Mesenchymal stem cell (in vitro differentiated cells and primary cell): ENCODE results near the gene NR3C2.

Experiments used
- DNase-seq: peaks from one replicate; pipeline ENCODE4 v3.0.0-alpha.2; 2013
- H2AFZ ChIP-seq: one replicate; pipeline ENCODE4 v1.6.1; 2013; ENCODE audit warnings: low read depth, mild to moderate bottlenecking, control low read depth, inconsistent platforms, low read length, moderate library complexity
- H2AK5ac ChIP-seq: 2 replicates; pipeline ENCODE4 v1.6.1; 2013; ENCODE audit warnings: low read length, moderate library complexity, mild to moderate bottlenecking, inconsistent platforms; ENCODE audit not compliant: severe bottlenecking
- H2BK120ac ChIP-seq: one replicate; pipeline ENCODE4 v1.6.1; 2013; ENCODE audit warnings: low read depth, mild to moderate bottlenecking, inconsistent platforms, low read length, moderate library complexity
- H2BK12ac ChIP-seq, 2 experiments: one replicate each; pipeline ENCODE4 v1.6.1; 2013; ENCODE audit warnings: inconsistent platforms in 2 of 2, low read length in 2 of 2, mild to moderate bottlenecking in 2 of 2, moderate library complexity in 2 of 2, control low read depth in 1 of 2
- H2BK15ac ChIP-seq: one replicate; pipeline ENCODE4 v1.6.1; 2013; ENCODE audit warnings: mild to moderate bottlenecking, low read depth, inconsistent platforms; ENCODE audit not compliant: poor library complexity, severe bottlenecking
- H2BK5ac ChIP-seq: 2 replicates; pipeline ENCODE4 v1.6.1; 2013; ENCODE audit warnings: low read depth, mild to moderate bottlenecking, low read length, control low read depth, inconsistent platforms; ENCODE audit not compliant: poor library complexity, severe bottlenecking
- H3K14ac ChIP-seq, 2 experiments: one replicate each; pipeline ENCODE4 v1.6.1; 2013; ENCODE audit warnings: inconsistent platforms in 2 of 2, low read length in 2 of 2, control low read depth in 1 of 2, mild to moderate bottlenecking in 1 of 2, moderate library complexity in 1 of 2
- H3K18ac ChIP-seq, 2 experiments: one replicate each; pipeline ENCODE4 v1.6.1; 2013; ENCODE audit warnings: inconsistent platforms in 2 of 2, low read length in 2 of 2, control low read depth in 1 of 2, low read depth in 1 of 2, mild to moderate bottlenecking in 1 of 2
- H3K23ac ChIP-seq, 2 experiments: one replicate each; pipeline ENCODE4 v1.6.1; 2013; ENCODE audit warnings: inconsistent platforms in 2 of 2, low read length in 2 of 2, mild to moderate bottlenecking in 2 of 2, moderate library complexity in 2 of 2, control low read depth in 1 of 2
- H3K27ac ChIP-seq: 2 replicates; pipeline ENCODE4 v1.5.1; 2013; ENCODE audit warnings: mild to moderate bottlenecking, moderate library complexity, low read length, control low read depth, inconsistent platforms; ENCODE audit not compliant: poor library complexity, severe bottlenecking
- H3K27me3 ChIP-seq, 2 experiments: 2 replicates each; pipeline versions ENCODE4 v1.6.1 to v1.7.0; 2013; ENCODE audit warnings: low read length in 2 of 2, mild to moderate bottlenecking in 2 of 2, moderate library complexity in 2 of 2, control low read depth in 1 of 2, inconsistent platforms in 1 of 2; ENCODE audit not compliant: control insufficient read depth in 1 of 2, insufficient read depth in 1 of 2
- H3K36me3 ChIP-seq, 2 experiments: 2 replicates each; pipeline versions ENCODE4 v1.6.1 to v1.7.0; 2013; ENCODE audit warnings: low read length in 2 of 2, control low read depth in 1 of 2, inconsistent platforms in 1 of 2, low read depth in 1 of 2, mild to moderate bottlenecking in 1 of 2; ENCODE audit not compliant: insufficient read depth in 2 of 2, control insufficient read depth in 1 of 2
- H3K4ac ChIP-seq, 2 experiments: one replicate each; pipeline ENCODE4 v1.6.1; 2013; ENCODE audit warnings: inconsistent platforms in 2 of 2, low read length in 2 of 2, mild to moderate bottlenecking in 2 of 2, moderate library complexity in 2 of 2, control low read depth in 1 of 2, low read depth in 1 of 2
- H3K4me1 ChIP-seq: 2 replicates; pipeline ENCODE4 v1.6.1; 2013; ENCODE audit warnings: low read depth, low read length, control low read depth; ENCODE audit not compliant: control insufficient read depth, insufficient read depth
- H3K4me2 ChIP-seq: 2 replicates; pipeline ENCODE4 v1.6.1; 2013; ENCODE audit warnings: low read length, mild to moderate bottlenecking, inconsistent platforms; ENCODE audit not compliant: poor library complexity, severe bottlenecking
- H3K4me3 ChIP-seq, 2 experiments: 2 replicates each; pipeline versions ENCODE4 v1.5.1 to v1.7.0; 2013; ENCODE audit warnings: low read length in 2 of 2, mild to moderate bottlenecking in 2 of 2, control low read depth in 1 of 2, low read depth in 1 of 2; ENCODE audit not compliant: insufficient read depth in 1 of 2
- H3K79me1 ChIP-seq: replicated peaks from 2 replicates; pipeline ENCODE4 v1.6.1; 2013; ENCODE audit warnings: mild to moderate bottlenecking, control low read depth, low read length, inconsistent platforms; ENCODE audit not compliant: poor library complexity, severe bottlenecking
- H3K9ac ChIP-seq: 2 replicates; pipeline ENCODE4 v1.7.0; 2013; ENCODE audit warnings: mild to moderate bottlenecking, low read length, moderate library complexity
- H3K9me3 ChIP-seq: 2 replicates; pipeline ENCODE4 v1.7.0; 2013; ENCODE audit warnings: mild to moderate bottlenecking, low read length; ENCODE audit not compliant: control insufficient read depth
- H4K8ac ChIP-seq: one replicate; pipeline ENCODE4 v1.6.1; 2013; ENCODE audit warnings: inconsistent platforms, mild to moderate bottlenecking, low read length, moderate library complexity
- H4K91ac ChIP-seq: one replicate; pipeline ENCODE4 v1.6.1; 2013; ENCODE audit warnings: mild to moderate bottlenecking, low read length, inconsistent platforms
- WGBS: methylation state at CpG from one replicate; pipeline ENCODE4 v1.1.7; 2013; ENCODE audit warnings: mixed read lengths; 5-methylcytosine and 5-hydroxymethylcytosine counted together

The NR3C2 gene

DNA sequence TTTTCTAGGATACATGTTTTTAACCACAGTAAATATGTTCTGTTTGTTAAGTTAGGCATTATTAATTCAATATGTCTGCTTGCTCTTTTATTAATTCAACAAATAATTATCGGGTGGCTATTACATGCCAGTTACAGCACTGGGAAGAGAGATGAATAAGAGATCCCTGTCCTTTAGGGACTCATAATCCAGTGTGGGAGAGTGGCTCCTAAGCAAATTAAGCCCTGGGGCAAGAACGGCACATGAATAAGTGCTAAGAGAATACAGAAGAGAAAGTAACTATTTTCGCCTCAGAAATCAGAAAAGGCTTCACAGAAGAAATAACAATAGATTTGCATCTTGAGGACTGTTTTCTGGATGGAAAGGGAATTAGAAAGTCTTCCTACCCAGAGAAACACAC is 236.7 kb downstream of the NR3C2 start:
- no peak for DNase-seq
- H3K27ac ChIP-seq: no peak overlapping the region
- H3K27me3 ChIP-seq: no peaks in the 10 kb centered on the region
- no peak overlapping the region for H4K8ac ChIP-seq
- H3K14ac ChIP-seq: no peak overlapping the region
- H3K79me1 ChIP-seq: peaks cover 3% of the 10 kb centered on the region
- H3K23ac ChIP-seq: no peak overlapping the region
- no peak overlapping the region for H2AFZ ChIP-seq
- H2BK5ac ChIP-seq: no peak overlapping the region
- 98% methylated on average over 3 of the region's 3 CpGs for WGBS
- no peaks in the 10 kb centered on the region for H3K36me3 ChIP-seq
- H2BK120ac ChIP-seq: no peak overlapping the region
- no peaks in the 10 kb centered on the region for H3K9me3 ChIP-seq
- H3K4ac ChIP-seq: no peak overlapping the region
- H2BK15ac ChIP-seq: no peak overlapping the region
- peak overlapping the region in 1 of 2 experiments; percentile 43 for H3K4me3 ChIP-seq
- H3K18ac ChIP-seq: no peak overlapping the region
- no peak overlapping the region for H4K91ac ChIP-seq
- H3K4me1 ChIP-seq: no peaks in the 10 kb centered on the region
- no peak overlapping the region for H2AK5ac ChIP-seq
- H3K9ac ChIP-seq: no peak overlapping the region
- no peak overlapping the region for H2BK12ac ChIP-seq
- no peak overlapping the region for H3K4me2 ChIP-seq

DNA sequence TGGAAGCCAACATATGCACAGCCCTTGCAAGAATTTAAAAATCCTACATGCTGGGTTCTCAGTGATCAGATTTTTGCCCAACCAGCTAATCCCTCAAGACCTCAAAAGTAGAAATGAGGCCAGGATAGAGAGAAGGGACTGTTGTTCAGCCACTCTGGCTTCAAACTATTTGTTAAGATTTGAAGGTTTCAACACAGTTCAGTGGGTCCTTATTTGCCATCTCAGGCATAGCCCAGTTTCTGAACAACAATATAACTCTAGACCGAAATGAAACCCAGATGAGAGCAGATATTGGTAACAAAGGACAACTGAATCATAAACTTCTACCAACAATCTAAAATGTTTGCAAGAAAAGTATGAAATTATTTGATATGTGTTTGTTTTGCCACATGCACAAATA is 237.3 kb downstream of the NR3C2 start:
- Histone ChIP-seq H2BK120ac (no peak overlapping the region), H3K27ac (no peak overlapping the region), H2BK5ac (no peak overlapping the region), H4K91ac (no peak overlapping the region), H3K4ac (no peak overlapping the region), H3K14ac (no peak overlapping the region), H2AFZ (no peak overlapping the region), H3K36me3 (no peaks in the 10 kb centered on the region), H3K4me2 (no peak overlapping the region), H3K9ac (no peak overlapping the region), H3K18ac (no peak overlapping the region), H2BK15ac (no peak overlapping the region), H3K4me1 (no peaks in the 10 kb centered on the region), H2AK5ac (no peak overlapping the region), H4K8ac (no peak overlapping the region), H3K9me3 (no peaks in the 10 kb centered on the region), H3K79me1 (peaks cover 3% of the 10 kb centered on the region), H3K4me3 (no peak overlapping the region), H2BK12ac (no peak overlapping the region), H3K23ac (no peak overlapping the region), H3K27me3 (no peaks in the 10 kb centered on the region)
- DNase-seq: no peak
- 75% methylated on average over 1 of the region's 1 CpG for WGBS

DNA sequence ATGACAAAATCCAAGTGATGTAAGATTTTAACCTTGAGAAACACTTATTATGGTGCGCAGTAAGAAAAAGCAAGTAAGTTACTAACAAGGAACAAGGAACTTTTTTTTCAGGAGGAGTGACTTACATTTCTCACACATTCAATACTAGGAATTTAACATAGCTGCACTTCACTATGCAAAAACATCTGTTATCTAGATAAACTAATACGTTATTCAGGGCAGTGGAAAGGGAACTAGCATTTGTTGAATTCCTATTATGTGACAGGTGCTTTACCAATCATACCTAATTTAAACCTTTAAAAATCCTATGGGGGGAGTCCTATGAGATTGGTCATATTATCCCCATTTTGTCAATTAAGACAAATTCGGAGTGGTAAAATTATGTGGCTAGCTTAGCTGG is 238.0 kb downstream of the NR3C2 start:
- peaks cover 3% of the 10 kb centered on the region for H3K79me1 ChIP-seq
- H3K4me2 ChIP-seq: no peak overlapping the region
- no CpG with 5 or more reads among the region's 3 CpGs for WGBS
- H2AFZ ChIP-seq: no peak overlapping the region
- no peaks in the 10 kb centered on the region for H3K4me1 ChIP-seq
- H2AK5ac ChIP-seq: no peak overlapping the region
- no peak overlapping the region for H2BK12ac ChIP-seq
- H4K91ac ChIP-seq: no peak overlapping the region
- no peaks in the 10 kb centered on the region for H3K9me3 ChIP-seq
- no peak overlapping the region for H2BK5ac ChIP-seq
- no peak overlapping the region for H2BK15ac ChIP-seq
- no peak overlapping the region for H3K18ac ChIP-seq
- H3K27ac ChIP-seq: no peak overlapping the region
- H3K36me3 ChIP-seq: no peaks in the 10 kb centered on the region
- H3K9ac ChIP-seq: no peak overlapping the region
- no peak overlapping the region for H4K8ac ChIP-seq
- no peak overlapping the region for H2BK120ac ChIP-seq
- H3K4ac ChIP-seq: no peak overlapping the region
- H3K27me3 ChIP-seq: no peaks in the 10 kb centered on the region
- no peak for DNase-seq
- no peak overlapping the region for H3K4me3 ChIP-seq
- H3K14ac ChIP-seq: no peak overlapping the region
- H3K23ac ChIP-seq: no peak overlapping the region

DNA sequence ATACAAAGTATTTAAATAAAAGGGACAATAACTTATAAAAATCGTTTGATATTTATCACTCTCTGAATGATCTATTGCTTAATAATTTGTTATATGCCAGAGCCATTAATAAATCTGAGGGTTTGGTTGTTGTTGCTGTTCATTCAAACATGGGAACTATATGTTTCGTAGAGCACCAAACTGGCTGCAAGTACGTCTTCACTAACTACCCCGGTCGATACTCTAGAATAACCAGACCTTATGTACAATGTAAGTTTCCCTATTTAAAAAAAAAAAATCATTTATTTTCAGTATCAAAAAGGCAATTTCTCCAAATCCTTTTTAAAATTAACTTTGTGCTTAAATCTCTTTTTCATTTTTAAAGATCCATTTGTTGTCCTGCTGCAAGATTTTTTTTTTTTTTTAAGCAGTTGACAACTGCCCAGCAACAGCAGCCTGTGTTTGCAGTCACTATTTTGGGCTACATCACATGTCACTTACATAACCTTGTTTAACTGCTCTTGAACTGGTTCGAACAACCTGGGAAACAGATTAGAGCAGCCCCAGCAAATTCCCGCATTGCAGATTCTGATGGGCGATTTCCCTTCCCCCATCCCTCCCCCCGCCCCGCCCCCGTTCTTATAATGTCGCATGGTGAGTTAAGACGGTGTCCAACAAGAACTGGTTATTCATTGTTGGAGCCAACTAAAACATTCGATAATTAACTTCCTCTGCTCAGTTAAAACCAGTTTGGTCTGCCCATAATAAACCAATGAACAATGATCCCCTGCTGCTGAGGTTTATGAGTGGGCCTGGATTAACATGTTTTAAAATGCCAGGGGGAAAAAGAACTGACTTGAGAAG is 238.9 kb downstream of the NR3C2 start:
- no peak overlapping the region for H3K14ac ChIP-seq
- no peak overlapping the region for H2BK12ac ChIP-seq
- no peak overlapping the region for H3K4me3 ChIP-seq
- no peaks in the 10 kb centered on the region for H3K27me3 ChIP-seq
- no peak overlapping the region for H3K4ac ChIP-seq
- H3K36me3 ChIP-seq: no peaks in the 10 kb centered on the region
- H3K23ac ChIP-seq: no peak overlapping the region
- peaks cover 2% of the 10 kb centered on the region for H3K79me1 ChIP-seq
- no peak overlapping the region for H2AFZ ChIP-seq
- H4K8ac ChIP-seq: no peak overlapping the region
- DNase-seq: no peak
- 49% methylated on average over 10 of the region's 14 CpGs for WGBS
- no peak overlapping the region for H3K18ac ChIP-seq
- no peak overlapping the region for H2AK5ac ChIP-seq
- H3K9me3 ChIP-seq: no peaks in the 10 kb centered on the region
- no peak overlapping the region for H4K91ac ChIP-seq
- H3K4me1 ChIP-seq: no peaks in the 10 kb centered on the region
- no peak overlapping the region for H3K9ac ChIP-seq
- no peak overlapping the region for H3K27ac ChIP-seq
- peak overlapping the region; percentile 53 for H3K4me2 ChIP-seq
- no peak overlapping the region for H2BK120ac ChIP-seq
- no peak overlapping the region for H2BK5ac ChIP-seq
- no peak overlapping the region for H2BK15ac ChIP-seq
